Spleen (tissue), 7 donors: ENCODE measurements around the gene MFSD1.

Experiments used
- CTCF ChIP-seq, 11 experiments: fragments of 200-600 bp in 7 of 11; fragments of 450-650 bp in 4 of 11; sonication (generic) in 4 of 11; IDR thresholded peaks in 8 of 11; conservative IDR thresholded peaks in 3 of 11; 1 replicate in 7 of 11; 2 replicates in 4 of 11; pipeline versions ENCODE4 v1.4.0 to v1.8.0; 2016 to 2021; ENCODE audit warnings: antibody characterized with exemption in 11 of 11, inconsistent platforms in 4 of 11, mild to moderate bottlenecking in 1 of 11
- POLR2A ChIP-seq, 3 donors: fragments of 450-650 bp; IDR thresholded peaks; one replicate each; pipeline ENCODE4 v1.5.1; 2017; ENCODE audit warnings: antibody characterized with exemption in 3 of 3, mild to moderate bottlenecking in 1 of 3
- donor health status: DM: no; HTN: no; CAD: no; lungs with moderate emphysema.
- donor health status: DM: no; HTN: no; CAD: no.
- donor health status: DM: no; HTN: no; CAD: no.

- TF ChIP-seq CTCF (IDR thresholded peaks at IDR 0.05 in 8 of 11, conservative IDR thresholded peaks at IDR 0.05 in 3 of 11) (no peak), POLR2A (IDR thresholded peaks at IDR 0.05) (no peak)
Measured at GRCh38 chr3:158836312-158836711, 34.5 kb downstream of the MFSD1 start.
